Pancreas (tissue), 10 donors: ENCODE data around the gene XPO4. TPM values are rescaled to one million over a fixed set of nuclear protein-coding genes. Genes with fewer than 3 reads are reported as not detected.
A peak's percentile ranks its signal among the peaks of the same experiment; 100 is the strongest.

Experiments
- ATAC-seq, 4 donors: fragments of 200-7000 bp; cut with Tn5 transposase; one replicate each; pipeline versions ENCODE4 v1.8.0 to v1.9.1; 2020; ENCODE audit warnings: mild to moderate bottlenecking in 4 of 4, moderate library complexity in 4 of 4
- DNase-seq, 6 donors: peaks; one replicate each; pipeline ENCODE4 v3.0.0-alpha.2; 2020
- FAIRE-seq: peaks from 2 replicates; lab custom pipeline; 2012; peaks lifted over from hg19 to GRCh38; lab: Jason Lieb, UNC
- H3K27ac ChIP-seq, 4 donors: fragments of 200-600 bp; sonication (generic); 1 replicate in 3 of 4; 2 replicates in 1 of 4; pipeline versions ENCODE4 v1.5.0 to v1.8.0; 2020
- H3K27me3 ChIP-seq, 4 donors: fragments of 200-600 bp; one replicate each; pipeline ENCODE4 v1.8.0; 2021
- H3K36me3 ChIP-seq, 3 donors: fragments of 200-600 bp; sonication (generic) in 1 of 3; one replicate each; pipeline versions ENCODE4 v1.5.0 to v1.8.0; 2020 to 2021
- H3K4me1 ChIP-seq, 3 donors: fragments of 200-600 bp; one replicate each; pipeline ENCODE4 v1.8.0; 2021
- H3K4me3 ChIP-seq, 4 donors: fragments of 200-600 bp; sonication (generic) in 2 of 4; one replicate each; pipeline versions ENCODE4 v1.5.0 to v1.8.0; 2020 to 2021
- H3K9me3 ChIP-seq, 4 donors: fragments of 200-600 bp; one replicate each; pipeline ENCODE4 v1.8.0; 2021
- WGBS, 2 donors: extraction: QIAGEN DNeasy Blood & Tissue Kit; methylation state at CpG; one replicate each; pipeline ENCODE4 v1.1.7; 2013; 5-methylcytosine and 5-hydroxymethylcytosine counted together
- intact Hi-C, 3 donors: fragments of 100-400 bp; cut with DNase I; formaldehyde crosslinking; loops; one replicate each; pipeline versions ENCODE4 v1.11.1 to v1.14.2; 2022
- polyA plus RNA-seq, 2 donors: library from polyadenylated mRNA; stranded (reverse); fragments of 200-250 nt; gene quantifications; one replicate each; pipeline ENCODE4 v1.2.3, GENCODE V29; 2013
- total RNA-seq, 6 donors: library from RNA; stranded (reverse); fragmentation: NEBNext Ultra II Directional in 4 of 6; extraction: Animal tissue kit (Norgen Biotek cat#: 25700) in 4 of 6; gene quantifications; one replicate each; pipeline versions ENCODE4 v1.2.1 to v1.2.4, GENCODE V29; 2021 to 2023
- TF ChIP-seq, protein P1 (sequence below), 4 donors: fragments of 200-600 bp; sonication (generic) in 3 of 4; IDR thresholded peaks; one replicate each; pipeline versions ENCODE4 v1.5.0 to v1.8.0; 2021; ENCODE audit warnings: antibody characterized with exemption in 4 of 4
- donor health status: healthy with polysubstance abuse.
- donor health status: DM: no; HTN: no; CAD: no; lungs with moderate emphysema.
- donor health status: DM: no; HTN: no; CAD: no.
- donor health status: control.
- donor health status: control.
- donor health status: Bipolar disorder and iron deficiency.
- donor health status: DM: yes; HTN: yes; CAD: no.
- donor health status: DM: no; HTN: no; CAD: no.
- donor health status: DM: no; HTN: no; CAD: no.
- donor health status: DM: yes; HTN: yes; CAD: no.

XPO4 gene
- total and polyA plus RNA-seq, 8 donors: 2.4 to 9.0 (median 5.3) TPM

DNA sequence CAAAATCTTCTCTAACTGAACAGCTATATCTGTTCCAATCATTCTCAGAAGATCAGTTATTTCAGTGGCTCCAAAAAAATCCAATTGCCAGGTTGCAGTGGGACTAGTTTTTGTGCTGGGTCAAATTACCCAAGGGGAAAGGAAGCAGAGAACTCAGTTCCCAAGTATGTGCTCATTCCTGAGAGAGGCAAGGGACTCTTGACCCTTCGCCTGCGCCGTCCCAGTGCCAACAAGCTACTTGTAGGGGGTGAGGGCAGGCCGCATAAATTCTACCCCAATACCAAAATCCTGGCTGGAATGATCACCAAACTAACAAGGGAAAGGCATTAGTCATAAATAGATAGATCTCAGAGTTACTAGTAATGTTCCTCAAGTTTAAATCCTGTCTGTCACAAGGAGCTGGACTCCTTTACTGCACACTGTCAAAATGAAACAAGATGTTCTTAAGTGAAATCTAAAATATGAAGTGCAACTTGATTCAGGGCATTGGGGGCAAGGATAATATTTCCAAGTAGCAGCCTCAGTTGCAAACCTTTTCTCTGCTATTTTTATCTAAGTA, 50.6 kb downstream of the XPO4 start:
- H3K9me3 ChIP-seq: no peaks in the 10 kb centered on the region
- H3K4me1 ChIP-seq: peaks cover 0 to 6% (median 0%) of the 10 kb centered on the region in 3 donors
- 95 to 96% methylated on average over 4 of the region's 4 CpGs for WGBS, 2 donors
- DNase-seq (no peak), FAIRE-seq (no peak), ATAC-seq (no peak)
- H3K27ac ChIP-seq: no peak overlapping the region
- no peaks in the 10 kb centered on the region for H3K36me3 ChIP-seq
- H3K27me3 ChIP-seq: no peaks in the 10 kb centered on the region
- intact Hi-C loops: no loop called here
- H3K4me3 ChIP-seq: no peak overlapping the region
- TF ChIP-seq, protein P1, sequence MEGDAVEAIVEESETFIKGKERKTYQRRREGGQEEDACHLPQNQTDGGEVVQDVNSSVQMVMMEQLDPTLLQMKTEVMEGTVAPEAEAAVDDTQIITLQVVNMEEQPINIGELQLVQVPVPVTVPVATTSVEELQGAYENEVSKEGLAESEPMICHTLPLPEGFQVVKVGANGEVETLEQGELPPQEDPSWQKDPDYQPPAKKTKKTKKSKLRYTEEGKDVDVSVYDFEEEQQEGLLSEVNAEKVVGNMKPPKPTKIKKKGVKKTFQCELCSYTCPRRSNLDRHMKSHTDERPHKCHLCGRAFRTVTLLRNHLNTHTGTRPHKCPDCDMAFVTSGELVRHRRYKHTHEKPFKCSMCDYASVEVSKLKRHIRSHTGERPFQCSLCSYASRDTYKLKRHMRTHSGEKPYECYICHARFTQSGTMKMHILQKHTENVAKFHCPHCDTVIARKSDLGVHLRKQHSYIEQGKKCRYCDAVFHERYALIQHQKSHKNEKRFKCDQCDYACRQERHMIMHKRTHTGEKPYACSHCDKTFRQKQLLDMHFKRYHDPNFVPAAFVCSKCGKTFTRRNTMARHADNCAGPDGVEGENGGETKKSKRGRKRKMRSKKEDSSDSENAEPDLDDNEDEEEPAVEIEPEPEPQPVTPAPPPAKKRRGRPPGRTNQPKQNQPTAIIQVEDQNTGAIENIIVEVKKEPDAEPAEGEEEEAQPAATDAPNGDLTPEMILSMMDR (IDR thresholded peaks at IDR 0.05): no peak

DNA sequence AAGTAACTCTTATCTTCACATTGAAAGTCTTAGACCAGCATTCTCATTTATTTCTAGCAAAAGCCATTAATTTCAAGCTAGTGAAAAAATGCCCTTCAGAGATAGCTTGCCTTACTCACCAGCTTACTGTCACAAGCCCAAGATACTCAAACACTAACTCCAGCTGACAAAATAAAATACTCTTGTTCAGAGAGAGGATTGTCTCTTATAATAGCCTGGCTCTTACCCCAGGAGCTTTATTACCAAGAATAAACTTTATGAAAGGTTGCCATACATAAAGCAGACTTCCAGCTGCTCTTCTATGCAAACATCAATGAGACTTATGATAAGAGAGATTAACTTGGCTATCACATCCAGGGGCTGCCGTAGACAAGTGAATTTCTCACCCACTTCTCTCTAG, 53.6 kb downstream of the XPO4 start:
- Histone ChIP-seq H3K27me3 (no peaks in the 10 kb centered on the region), H3K4me3 (no peak overlapping the region), H3K9me3 (no peaks in the 10 kb centered on the region), H3K4me1 (peaks cover 0 to 6% (median 0%) of the 10 kb centered on the region in 3 donors), H3K36me3 (no peaks in the 10 kb centered on the region), H3K27ac (no peak overlapping the region)
- TF ChIP-seq, protein P1 (IDR thresholded peaks at IDR 0.05): no peak
- 72 to 73% methylated on average over 1 of the region's 1 CpG for WGBS, 2 donors
- no peak for DNase-seq
- intact Hi-C loops: no loop called here
- no peak for ATAC-seq
- FAIRE-seq: no peak

DNA sequence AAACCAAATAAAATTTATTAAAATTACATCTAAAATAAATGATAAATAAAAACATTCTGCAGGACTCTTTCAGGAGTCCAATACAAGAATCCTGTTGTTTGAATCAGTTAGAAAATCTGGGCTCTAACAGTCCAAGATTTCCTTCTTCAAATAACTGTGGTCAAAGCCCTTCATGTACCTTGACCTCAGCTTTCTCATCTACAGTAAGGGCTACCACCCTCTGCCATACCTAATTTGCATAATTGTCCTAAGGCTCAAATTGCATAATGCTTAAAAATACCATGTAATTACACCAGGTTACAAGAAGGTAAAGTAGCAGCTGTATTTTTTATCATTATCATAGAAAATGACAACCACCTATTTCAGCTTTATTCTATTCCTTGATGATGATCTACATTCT, 54.3 kb downstream of the XPO4 start:
- FAIRE-seq (no peak), ATAC-seq (no peak), DNase-seq (no peak)
- Histone ChIP-seq H3K9me3 (no peaks in the 10 kb centered on the region), H3K36me3 (no peaks in the 10 kb centered on the region), H3K27me3 (no peaks in the 10 kb centered on the region), H3K4me1 (peaks cover 0 to 6% (median 0%) of the 10 kb centered on the region in 3 donors), H3K4me3 (no peak overlapping the region), H3K27ac (no peak overlapping the region)
- TF ChIP-seq, protein P1 (IDR thresholded peaks at IDR 0.05): no peak
- intact Hi-C loops: no loop called here

DNA sequence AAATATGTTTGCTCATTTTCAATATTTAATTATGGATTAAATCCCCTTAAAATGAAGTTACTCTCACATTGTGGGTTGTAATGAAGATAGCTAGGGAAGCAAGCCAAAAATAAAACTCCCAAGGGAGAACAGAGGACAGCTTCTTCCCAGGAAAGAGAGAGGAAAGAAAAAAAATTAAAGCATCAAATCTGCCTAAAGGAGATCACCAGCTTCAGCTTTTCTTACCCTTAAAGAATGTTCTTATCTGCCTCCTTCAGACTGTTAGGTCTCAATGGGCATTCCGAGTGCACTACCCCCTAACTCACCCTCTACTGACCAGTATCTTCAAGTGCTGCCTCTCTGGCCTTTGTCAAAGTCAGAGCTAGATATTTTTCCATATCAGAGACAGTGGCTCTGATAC, 55.2 kb downstream of the XPO4 start:
- ATAC-seq (no peak), DNase-seq (no peak), FAIRE-seq (no peak)
- Histone ChIP-seq H3K9me3 (no peaks in the 10 kb centered on the region), H3K27ac (no peak overlapping the region), H3K27me3 (no peaks in the 10 kb centered on the region), H3K36me3 (peaks cover 0 to under 1% (median 0%) of the 10 kb centered on the region in 3 donors), H3K4me3 (no peak overlapping the region), H3K4me1 (peaks cover 0 to 6% (median 0%) of the 10 kb centered on the region in 3 donors)
- 68 to 79% methylated on average over 1 of the region's 1 CpG for WGBS, 2 donors
- TF ChIP-seq, protein P1 (IDR thresholded peaks at IDR 0.05): no peak
- intact Hi-C loops: no loop called here

DNA sequence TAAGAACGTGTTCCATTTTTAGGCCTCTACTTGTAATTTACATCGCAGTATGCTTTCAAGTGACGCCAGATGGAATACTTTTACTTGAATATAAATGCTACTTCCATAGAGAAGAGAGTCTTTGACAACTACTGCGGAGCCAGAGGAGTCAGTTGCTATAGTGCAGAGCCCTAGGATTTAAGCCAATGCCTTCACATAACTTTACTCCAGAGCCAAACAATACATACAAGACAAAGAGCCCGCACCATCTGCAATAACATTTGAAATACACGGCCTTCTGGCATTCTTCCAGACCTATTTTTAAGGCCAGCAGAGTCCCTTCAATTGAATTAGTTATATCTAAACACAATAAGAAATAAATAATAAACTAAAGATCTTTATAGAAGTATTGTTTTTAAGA, 59.4 kb downstream of the XPO4 start:
- Histone ChIP-seq H3K36me3 (peaks cover 0 to 8% (median 0%) of the 10 kb centered on the region in 3 donors), H3K4me3 (no peak overlapping the region), H3K4me1 (peaks cover 0 to 6% (median 0%) of the 10 kb centered on the region in 3 donors), H3K27me3 (no peaks in the 10 kb centered on the region), H3K9me3 (no peaks in the 10 kb centered on the region), H3K27ac (no peak overlapping the region)
- intact Hi-C loops: no loop called here
- TF ChIP-seq, protein P1 (IDR thresholded peaks at IDR 0.05): no peak
- DNase-seq: no peak
- peak; percentile 77 for FAIRE-seq
- ATAC-seq: no peak
- 71 to 74% methylated on average over 6 of the region's 6 CpGs for WGBS, 2 donors
